Stimulated activated CD4-positive, alpha-beta T cell treated with anti-CD3 and anti-CD28 coated beads, Interleukin-12 subunit alpha, Interleukin-12 subunit beta, amount 100 ng/mL, for 24 hours (primary cell): ENCODE results near the gene ANK3.
"Not testable (repeated sequence)": the region's sequence is repeated elsewhere in the genome, so short reads cannot be mapped to it uniquely, and the experiment has no call there.

ENCODE experiments used
- DNase-seq, 2 experiments: peaks; one replicate each; pipeline ENCODE4 v3.0.0-alpha.2; 2020; ENCODE audit warnings: low read depth in 2 of 2

Gene ANK3

GRCh38 chr10:60035984-60036383 is 353.7 kb downstream of the ANK3 start:
- no peak for DNase-seq

DNA sequence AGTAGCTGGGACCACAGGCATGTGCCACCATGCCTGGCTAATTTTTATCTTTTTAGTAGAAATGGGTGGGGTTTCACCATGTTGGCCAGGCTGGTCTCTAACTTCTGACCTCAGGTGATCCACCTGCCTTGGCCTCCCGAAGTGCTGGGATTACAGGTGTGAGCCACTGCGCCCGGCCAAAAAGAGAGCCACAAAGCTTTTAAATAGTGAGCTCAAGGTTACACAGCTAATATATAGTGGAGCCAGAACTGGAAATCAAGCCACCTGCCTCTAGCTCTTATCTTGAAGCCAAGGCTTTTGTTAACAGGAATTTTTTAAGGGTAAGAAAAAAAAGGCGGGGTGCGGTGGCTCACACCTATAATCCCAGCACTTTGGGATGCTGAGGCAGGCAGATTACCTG is 354.3 kb downstream of the ANK3 start:
- not testable (repeated sequence) for DNase-seq

- peak in 1 of 2 experiments; percentile 11 for DNase-seq
Measured at GRCh38 chr10:60032723-60033122, 357.0 kb downstream of the ANK3 start.

DNA sequence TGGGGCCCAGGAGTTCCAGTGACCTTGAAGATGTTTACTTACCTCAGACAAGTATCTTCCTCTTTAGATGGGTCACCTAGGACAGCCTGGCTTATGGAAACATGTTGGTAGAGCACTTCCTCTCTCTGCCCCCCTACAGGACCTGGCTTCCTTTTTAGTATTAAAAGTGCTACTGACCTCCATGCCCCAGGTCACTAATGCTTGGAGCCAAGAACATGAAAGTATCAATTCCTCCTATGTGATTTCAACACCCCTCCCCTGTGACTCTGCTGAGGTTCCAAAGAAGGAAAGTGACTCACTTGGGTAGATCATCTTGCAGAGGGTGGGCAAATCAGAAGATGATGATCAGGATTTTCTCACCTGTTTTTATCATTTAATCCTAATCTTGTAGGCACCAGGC is 358.0 kb downstream of the ANK3 start:
- DNase-seq: no peak

- DNase-seq: no peak
Measured at GRCh38 chr10:60031183-60031582, 358.5 kb downstream of the ANK3 start.

- DNase-seq: no peak
Measured at GRCh38 chr10:60029475-60029874, 360.2 kb downstream of the ANK3 start.

GRCh38 chr10:60028081-60028480 is 361.6 kb downstream of the ANK3 start:
- DNase-seq: no peak

DNA sequence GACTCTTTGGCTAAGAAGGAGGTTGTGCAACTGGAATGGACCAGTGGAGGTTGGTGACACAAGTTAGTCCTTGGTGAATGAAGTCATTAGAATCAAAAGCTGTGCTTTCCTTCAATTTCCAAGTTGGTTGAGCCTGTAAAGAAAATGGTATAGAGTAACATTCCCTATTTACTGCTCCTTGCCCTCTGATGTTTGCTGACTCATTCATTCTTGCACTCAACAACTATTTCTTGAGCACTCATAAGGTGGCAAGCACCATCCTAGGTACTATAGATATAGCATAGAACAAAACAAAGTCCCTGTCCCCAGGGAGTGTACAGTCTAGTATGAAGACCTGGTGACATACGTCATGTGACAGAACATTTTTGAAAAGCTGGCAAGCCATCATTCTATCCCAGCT is 364.4 kb downstream of the ANK3 start:
- DNase-seq: no peak

DNA sequence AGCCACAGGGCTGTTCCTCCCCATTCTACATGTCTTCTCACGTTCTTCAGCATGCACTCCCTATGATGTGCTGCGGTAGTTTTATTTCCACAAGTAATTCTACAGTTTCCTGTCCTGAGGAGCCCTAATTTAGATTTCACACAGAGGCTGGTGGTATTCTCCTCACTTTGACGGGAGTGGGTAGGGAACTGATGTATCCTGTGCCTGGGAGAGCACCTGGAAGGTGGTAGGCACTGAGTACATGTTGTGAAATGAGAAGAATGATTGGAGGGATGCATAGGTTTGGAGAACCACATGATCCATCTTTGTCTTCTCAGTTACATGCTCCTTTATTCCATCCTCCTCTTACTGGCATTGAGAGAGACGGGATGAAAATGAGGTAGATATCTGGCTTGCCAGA is 365.2 kb downstream of the ANK3 start:
- no peak for DNase-seq

GRCh38 chr10:60023155-60023877 is 366.4 kb downstream of the ANK3 start:
- no peak for DNase-seq

GRCh38 chr10:60021361-60021760 is 368.3 kb downstream of the ANK3 start:
- DNase-seq: no peak

DNA sequence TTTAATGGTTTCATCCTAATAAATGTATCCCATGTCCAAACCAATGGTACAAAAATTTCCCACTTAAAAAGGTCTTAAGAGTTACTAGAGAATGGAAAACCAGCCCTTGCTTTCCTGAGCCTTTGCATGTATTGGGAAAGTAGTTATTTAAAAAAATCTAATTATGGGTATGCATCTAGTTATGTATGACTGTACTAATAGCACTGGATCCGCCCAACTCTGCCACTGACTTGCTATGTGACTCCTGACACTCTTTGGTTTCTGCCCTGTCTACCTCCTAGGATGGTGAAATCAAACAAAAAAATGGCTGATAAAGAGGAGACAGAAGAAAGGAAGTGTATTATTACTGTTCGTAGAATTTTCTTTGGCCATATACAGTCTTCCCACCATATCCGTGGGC is 372.9 kb downstream of the ANK3 start:
- no peak for DNase-seq

- DNase-seq: no peak
Measured at GRCh38 chr10:60009710-60010383, 379.8 kb downstream of the ANK3 start.

- DNase-seq: no peak
Measured at GRCh38 chr10:60009276-60009675, 380.4 kb downstream of the ANK3 start.

DNA sequence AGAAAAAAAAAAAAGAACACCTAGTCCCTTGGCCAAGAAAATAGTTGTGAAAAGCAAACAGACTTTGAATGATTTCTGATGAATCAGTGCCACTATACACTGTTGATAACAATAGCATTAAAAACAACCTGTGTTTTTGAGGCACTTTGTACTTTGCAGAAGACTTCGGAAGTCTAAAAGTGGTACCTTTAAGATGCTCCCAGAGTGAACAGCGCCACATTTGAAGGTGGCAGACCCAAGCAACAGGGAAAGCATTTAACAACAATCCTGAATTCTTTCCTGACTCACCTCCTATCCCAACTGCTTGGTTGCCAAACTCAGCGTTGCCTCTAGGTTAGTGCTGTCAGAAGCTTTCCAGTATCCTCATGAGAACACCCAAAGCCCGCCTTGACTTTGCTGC is 380.9 kb downstream of the ANK3 start:
- no peak for DNase-seq

DNA sequence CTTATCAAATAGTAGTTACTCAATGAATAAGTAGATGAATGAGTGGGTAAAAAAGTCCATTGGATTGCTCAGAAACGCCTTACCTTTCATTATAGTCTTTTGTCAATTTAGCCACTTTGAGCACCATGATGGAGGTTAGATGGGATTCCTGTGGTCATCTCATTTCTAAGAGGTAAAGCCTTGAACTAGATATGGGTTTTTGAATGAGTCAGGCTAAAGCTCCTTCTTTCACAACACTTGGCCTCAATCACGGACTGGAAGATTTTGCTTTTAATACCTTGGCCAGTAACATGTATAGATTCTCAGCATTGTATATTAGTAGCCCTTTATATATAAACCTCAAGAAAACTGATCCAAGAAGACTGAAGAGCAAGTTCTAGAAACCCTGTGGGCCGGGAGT is 383.6 kb downstream of the ANK3 start:
- no peak for DNase-seq

DNA sequence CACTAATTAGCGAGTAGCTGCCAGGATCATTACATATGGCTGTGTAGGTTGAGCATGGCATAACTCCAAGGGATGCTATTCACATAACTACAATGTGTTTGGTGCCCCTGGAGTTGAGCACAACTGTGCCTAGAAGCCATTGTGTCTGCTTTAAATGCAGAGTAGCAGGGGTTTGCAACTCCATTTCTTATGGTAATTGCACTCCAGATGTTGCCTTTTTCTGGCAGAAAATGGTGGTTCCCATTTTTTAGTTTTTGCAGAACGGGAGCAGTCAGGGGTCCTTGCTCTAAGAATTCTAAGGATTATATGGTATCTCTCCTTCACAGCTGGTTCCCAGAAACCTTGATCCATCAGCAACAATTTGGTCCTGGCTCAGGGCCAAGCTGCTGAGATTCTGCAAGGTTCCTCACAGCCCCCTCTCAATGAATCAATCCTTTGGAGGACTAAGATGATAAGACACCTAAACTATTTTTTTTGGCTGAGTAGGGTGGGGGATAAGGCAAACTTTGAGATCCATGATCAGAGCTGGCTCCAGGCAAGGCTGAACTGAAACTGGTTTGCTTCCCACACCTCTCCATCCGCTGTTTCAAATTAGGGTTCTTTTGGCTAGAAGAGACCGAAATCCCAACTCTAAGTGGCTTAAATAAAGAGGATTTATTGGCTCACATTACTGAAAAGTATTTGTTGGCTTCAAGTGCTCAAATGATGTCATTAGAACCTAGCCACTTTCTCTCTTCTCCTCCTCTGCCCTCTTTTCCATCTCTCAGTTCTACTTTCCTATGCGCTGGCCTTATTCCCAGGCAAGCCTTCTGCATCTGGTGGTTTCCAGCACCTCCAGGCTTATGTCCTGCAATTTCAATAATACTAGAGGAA is 385.8 kb downstream of the ANK3 start:
- DNase-seq: no peak

DNA sequence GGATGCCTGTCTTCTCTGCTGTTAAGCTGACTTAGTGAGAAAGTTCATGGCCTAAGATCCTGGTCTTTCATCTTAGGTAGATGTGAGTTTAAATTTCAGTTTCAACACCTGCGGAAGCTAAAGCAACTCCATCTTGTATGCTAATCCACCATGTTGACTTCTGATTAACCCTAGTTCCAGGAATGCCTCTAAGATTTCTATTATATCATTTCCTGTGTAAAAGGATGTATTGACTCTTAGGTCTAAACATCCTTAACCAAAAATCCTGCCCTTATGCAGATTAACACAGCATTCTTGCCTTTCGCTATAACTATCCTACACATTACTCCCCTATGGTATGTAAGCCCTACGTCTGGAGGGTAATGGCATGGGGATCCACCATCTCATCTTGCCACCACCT is 388.9 kb downstream of the ANK3 start:
- DNase-seq: no peak

- no peak for DNase-seq
Measured at GRCh38 chr10:59997827-59998525, 391.7 kb downstream of the ANK3 start.

DNA sequence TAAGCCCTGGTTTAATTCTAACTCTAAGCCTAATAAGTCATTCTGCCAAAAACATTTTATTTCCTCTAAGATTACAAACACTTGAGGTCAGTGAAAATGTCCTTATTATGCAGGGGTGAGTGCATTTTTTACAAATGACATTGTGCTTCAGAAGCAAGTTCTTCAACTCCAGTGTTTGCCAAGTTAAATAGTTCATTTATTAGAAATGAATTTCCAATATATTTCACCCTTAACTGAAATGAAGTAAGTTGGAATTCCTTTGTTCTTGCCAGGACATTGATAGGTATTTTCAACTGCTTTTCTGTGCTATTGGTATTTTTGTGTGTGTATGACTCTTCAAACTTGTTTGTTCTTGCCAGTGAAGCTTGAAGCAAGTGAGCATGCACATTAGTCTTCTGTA is 393.8 kb downstream of the ANK3 start:
- DNase-seq: no peak

- DNase-seq: no peak
Measured at GRCh38 chr10:59993931-59994330, 395.7 kb downstream of the ANK3 start.

DNA sequence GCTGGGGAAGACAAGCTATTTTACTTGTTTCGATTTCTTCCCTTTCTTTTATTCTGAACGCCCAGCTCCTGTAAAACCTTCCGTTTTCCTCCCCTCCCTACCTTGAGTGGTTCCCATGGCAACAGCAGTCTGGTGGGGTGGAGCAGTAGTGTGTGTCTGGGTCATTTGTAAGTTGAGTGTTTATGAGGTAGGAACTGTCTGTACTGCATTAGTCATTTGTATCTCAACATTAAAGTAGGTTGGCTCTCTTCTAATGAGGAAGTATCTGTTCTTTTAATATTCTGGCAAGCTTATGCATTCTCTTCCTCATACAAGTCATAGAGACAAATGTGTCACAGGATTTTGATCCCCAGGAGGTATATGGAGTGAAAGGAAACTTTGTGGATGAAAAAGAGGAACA is 398.0 kb downstream of the ANK3 start:
- no peak for DNase-seq
